Measurements from ENCODE around the gene EIF2B5.

GRCh38 chr3:184174284-184174645 is 39.1 kb downstream of the EIF2B5 start:
- TF ChIP-seq CTCF (IDR thresholded peaks at IDR 0.05; ENCODE audit: low read length) (no peak), EZH2phosphoT487 (IDR thresholded peaks at IDR 0.05; ENCODE audit: low read length) (no peak)
